NCI-H146 treated with DMSO at 0.1 percent for 48 hours (cell line): ENCODE results near the gene INA.

ENCODE experiments used
- DNase-seq: peaks from one replicate; lab custom pipeline; 2025; ENCODE audit not compliant: unreplicated experiment; lab: John Stamatoyannopoulos, UW

Gene INA

GRCh38 chr10:103273041-103273441, 3.9 kb upstream of the INA start:
- no peak for DNase-seq

- DNase-seq = no peak
These were observed 565 bp upstream of the INA start for GRCh38 chr10:103276251-103276895.

- no peak for DNase-seq
These were observed 987 bp downstream of the INA start for GRCh38 chr10:103277713-103278536.

DNA sequence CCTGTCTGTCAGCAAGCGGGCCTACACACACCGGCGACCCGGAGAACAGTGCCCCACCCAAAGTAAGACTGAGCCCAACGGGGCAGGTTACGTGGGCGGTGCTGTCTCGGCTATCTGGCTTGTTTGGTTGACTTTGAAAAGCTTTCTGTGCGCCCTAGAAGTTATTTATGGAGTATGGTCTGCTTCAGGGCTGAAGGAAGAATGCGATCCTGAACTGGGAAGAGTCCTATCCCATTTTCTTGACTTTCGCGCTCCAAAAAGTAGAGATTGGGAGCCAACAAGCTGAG, 1.5 kb downstream of the INA start:
- no peak for DNase-seq

DNA sequence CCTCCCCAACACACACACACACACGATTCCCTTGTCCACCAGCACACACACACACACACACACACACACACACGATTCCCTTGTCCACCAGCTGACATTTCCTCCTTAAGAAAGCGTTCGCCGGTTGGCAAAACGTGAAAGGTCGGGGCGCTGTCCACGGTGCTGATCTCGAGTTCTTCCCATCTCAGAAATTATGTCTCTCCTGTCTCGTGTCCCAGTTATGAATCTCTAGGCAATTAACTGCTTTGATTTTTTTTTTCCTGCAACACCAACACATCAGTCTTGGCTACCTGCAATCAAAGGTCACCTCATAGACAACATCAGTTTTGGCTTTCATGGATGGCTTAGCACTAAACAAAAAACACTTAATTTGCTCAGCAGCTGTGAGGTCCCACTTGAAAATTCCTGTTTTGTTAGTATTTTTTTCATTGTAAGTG, 1.9 kb downstream of the INA start:
- no peak for DNase-seq

- no peak for DNase-seq
These were observed 3.1 kb downstream of the INA start for GRCh38 chr10:103280031-103280430.

- no peak for DNase-seq
These were observed 3.6 kb downstream of the INA start for GRCh38 chr10:103280506-103280905.

- DNase-seq = peak; percentile 79
These were observed 4.8 kb downstream of the INA start for GRCh38 chr10:103281753-103282152.

DNA sequence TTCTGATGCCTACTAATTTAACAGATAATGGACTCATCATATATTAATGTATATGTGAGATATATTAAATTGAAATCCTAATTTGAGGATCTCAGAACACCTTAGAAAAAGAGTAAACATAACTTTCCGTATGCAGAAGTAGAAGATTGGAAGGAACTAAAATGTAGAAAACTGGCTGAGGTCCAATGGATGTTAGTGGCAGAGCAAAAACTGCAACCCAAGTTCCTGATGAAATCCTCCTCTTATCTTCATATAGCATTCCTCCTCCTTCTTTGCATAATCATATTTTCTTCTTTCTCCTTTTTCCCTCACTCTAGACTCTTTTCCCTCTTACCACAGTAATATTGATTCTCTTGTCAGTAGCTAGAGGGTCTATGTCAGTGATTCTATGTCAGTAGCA, 6.0 kb downstream of the INA start:
- DNase-seq = no peak

DNA sequence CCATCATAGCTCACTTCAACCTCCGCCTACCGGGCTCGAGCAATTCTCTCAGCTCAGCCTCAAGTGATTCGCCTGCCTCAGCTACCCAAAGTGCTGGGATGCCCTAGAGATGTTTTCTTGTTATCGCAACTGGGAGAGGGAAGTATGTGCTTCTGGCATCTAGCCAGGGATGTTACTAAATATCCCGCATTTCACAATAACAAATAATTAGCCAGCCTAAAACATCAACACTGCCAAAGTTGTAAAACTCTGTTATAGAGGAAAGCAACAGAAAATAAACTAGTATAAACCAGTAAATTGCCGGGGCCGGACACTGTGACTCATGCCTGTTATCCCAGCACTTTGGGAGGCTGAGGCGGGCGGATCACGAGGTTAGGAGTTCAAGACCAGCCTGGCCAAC, 7.2 kb downstream of the INA start:
- DNase-seq = no peak

- no peak for DNase-seq
These were observed 11.1 kb downstream of the INA start for GRCh38 chr10:103287992-103288391.

DNA sequence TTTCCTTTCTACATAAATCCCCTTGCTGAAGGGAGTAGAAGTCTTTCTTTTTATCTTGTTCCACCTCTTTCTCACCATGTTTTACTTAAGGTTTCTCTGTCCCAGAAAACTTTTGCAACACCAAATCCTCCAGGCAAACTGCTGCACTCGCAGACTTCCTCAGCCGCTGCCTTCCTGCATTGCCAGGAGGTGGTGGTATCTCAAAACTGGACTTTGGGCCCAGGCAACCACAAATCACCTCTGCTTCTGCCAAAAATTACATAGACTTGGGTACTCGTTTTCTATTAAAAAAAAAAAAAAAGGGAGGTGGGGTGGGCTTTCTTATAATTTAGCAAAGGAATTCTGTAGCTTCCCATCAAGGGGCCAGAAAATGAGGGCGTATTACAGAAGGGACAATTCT, 14.7 kb downstream of the INA start:
- DNase-seq = no peak

GRCh38 chr10:103295374-103296015, 18.6 kb downstream of the INA start:
- no peak for DNase-seq

- DNase-seq = no peak
These were observed 30.7 kb downstream of the INA start for GRCh38 chr10:103307594-103307993.

GRCh38 chr10:103310197-103310596, 33.3 kb downstream of the INA start:
- DNase-seq = no peak

GRCh38 chr10:103316087-103316486, 39.1 kb downstream of the INA start:
- DNase-seq = no peak

DNA sequence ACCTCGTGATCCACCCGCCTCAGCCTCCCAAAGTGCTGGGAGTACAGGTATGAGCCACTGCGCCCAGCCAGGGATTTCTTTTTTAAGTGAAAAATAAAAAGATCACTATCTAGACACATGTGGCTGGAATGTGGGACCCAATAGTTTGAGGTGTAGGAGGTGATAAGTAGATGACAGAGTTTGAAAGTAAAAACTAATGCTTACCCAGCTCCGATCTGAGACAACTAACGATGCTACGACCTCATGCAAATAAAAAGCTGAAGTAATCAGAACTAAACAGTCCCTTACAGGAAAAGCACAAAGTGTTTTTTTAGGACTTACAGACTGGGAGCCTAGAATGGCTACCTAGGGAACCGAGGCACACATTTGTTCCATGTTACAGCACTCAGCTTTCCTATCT, 51.0 kb downstream of the INA start:
- DNase-seq = no peak

DNA sequence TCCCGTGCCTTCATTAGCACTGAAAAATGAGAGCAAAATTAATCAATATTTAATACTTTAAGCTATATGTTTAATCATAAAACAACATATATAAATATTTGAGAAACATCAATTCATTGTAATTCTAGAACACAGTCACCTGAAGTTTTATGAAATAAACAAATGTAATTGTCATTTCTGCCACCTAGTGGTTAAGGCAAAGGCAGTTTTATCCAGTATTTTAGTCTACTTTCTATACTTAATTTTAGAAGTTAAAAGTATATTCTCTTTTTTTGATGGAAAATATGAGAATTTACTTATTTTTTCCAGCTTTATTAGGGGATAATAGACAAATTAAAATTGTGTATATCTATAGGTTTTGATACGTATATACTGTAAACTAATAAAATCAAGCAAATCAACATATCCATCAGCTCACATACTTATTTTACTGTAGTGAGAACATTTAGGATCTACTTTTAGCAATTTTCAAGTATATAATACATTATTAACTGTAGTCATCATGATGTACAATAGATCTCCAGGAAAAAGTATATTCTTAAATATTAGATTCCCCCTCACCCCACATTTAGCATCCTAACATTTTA, 57.1 kb downstream of the INA start:
- DNase-seq = no peak

- no peak for DNase-seq
These were observed 57.6 kb downstream of the INA start for GRCh38 chr10:103334567-103334966.

DNA sequence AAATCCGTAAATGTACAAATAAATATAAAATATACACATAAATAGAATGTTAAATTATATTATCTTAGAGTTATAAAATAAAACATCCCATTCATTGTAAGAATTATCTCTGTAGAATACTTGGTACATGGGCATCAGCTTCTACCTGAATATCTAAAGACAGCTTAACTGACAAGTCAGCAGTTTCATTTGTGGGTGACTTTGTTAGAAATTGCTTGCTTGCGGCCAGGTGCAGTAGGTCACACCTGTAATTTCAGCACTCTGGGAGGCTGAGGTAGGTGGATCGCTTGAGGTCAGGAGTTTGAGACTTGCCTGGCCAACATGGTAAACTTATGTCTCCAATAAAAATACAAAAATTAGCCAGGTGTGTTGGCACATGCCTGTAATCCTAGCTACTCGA, 59.4 kb downstream of the INA start:
- DNase-seq = no peak
